Astrocyte of the spinal cord (primary cell): ENCODE measurements around the gene HNMT.
"Not testable (repeated sequence)": the region's sequence is repeated elsewhere in the genome, so short reads cannot be mapped to it uniquely, and the experiment has no call there.

ENCODE experiments used
- DNase-seq: peaks from one replicate; pipeline ENCODE4 v3.0.0; 2011; ENCODE audit warnings: low read depth, low spot score
- H3K4me3 ChIP-seq: 2 replicates; pipeline ENCODE4 v1.5.1; 2011; ENCODE audit warnings: low read depth, mild to moderate bottlenecking, low read length, moderate library complexity
- CTCF ChIP-seq: IDR thresholded peaks from 2 replicates; pipeline ENCODE4 v1.5.1; 2012; ENCODE audit warnings: low read depth, mild to moderate bottlenecking, low read length, inconsistent platforms
- in situ Hi-C: cut with HindIII; loops from 2 replicates; pipeline ENCODE4 v1.10.0; 2017; ENCODE audit warnings: low sequenced_read_pairs

The HNMT gene

GRCh38 chr2:137980459-137980858, 16.2 kb downstream of the HNMT start:
- in situ Hi-C loops, result no loop called here
- TF ChIP-seq CTCF, result no peak
- DNase-seq, result no peak
- no peak overlapping the region for H3K4me3 ChIP-seq

- H3K4me3 ChIP-seq, result no peak overlapping the region
- TF ChIP-seq CTCF, result no peak
- in situ Hi-C loops, result no loop called here
- no peak for DNase-seq
Measured at GRCh38 chr2:137981112-137981656, 16.9 kb downstream of the HNMT start.

GRCh38 chr2:137983581-137983980, 19.3 kb downstream of the HNMT start:
- no peak overlapping the region for H3K4me3 ChIP-seq
- no peak for DNase-seq
- in situ Hi-C loops, result no loop called here
- TF ChIP-seq CTCF, result no peak

GRCh38 chr2:137986268-137986667, 22.0 kb downstream of the HNMT start:
- H3K4me3 ChIP-seq, result no peak overlapping the region
- TF ChIP-seq CTCF, result no peak
- DNase-seq, result no peak
- in situ Hi-C loops, result no loop called here

- H3K4me3 ChIP-seq, result no peak overlapping the region
- in situ Hi-C loops, result no loop called here
- DNase-seq, result no peak
- TF ChIP-seq CTCF, result no peak
Measured at GRCh38 chr2:137987011-137987410, 22.7 kb downstream of the HNMT start.

GRCh38 chr2:137991078-137991477, 26.8 kb downstream of the HNMT start:
- TF ChIP-seq CTCF, result no peak
- no peak for DNase-seq
- H3K4me3 ChIP-seq, result no peak overlapping the region
- in situ Hi-C loops, result no loop called here

- in situ Hi-C loops, result no loop called here
- H3K4me3 ChIP-seq, result no peak overlapping the region
- DNase-seq, result no peak
Measured at GRCh38 chr2:137992039-137992646, 27.9 kb downstream of the HNMT start.

GRCh38 chr2:137993715-137994476, 29.6 kb downstream of the HNMT start:
- in situ Hi-C loops, DNase-seq, H3K4me3 ChIP-seq: not testable (repeated sequence)

More at GRCh38 chr2:137992039-137992646, 27.9 kb downstream of the HNMT start:
- no peak for TF ChIP-seq CTCF

GRCh38 chr2:137995368-137995767, 31.1 kb downstream of the HNMT start:
- in situ Hi-C loops, DNase-seq: not testable (repeated sequence)

More at GRCh38 chr2:137995368-137995767, 31.1 kb downstream of the HNMT start:
- not testable (repeated sequence) for H3K4me3 ChIP-seq
